ENCODE measurements around the gene CDKN1A.

DNA sequence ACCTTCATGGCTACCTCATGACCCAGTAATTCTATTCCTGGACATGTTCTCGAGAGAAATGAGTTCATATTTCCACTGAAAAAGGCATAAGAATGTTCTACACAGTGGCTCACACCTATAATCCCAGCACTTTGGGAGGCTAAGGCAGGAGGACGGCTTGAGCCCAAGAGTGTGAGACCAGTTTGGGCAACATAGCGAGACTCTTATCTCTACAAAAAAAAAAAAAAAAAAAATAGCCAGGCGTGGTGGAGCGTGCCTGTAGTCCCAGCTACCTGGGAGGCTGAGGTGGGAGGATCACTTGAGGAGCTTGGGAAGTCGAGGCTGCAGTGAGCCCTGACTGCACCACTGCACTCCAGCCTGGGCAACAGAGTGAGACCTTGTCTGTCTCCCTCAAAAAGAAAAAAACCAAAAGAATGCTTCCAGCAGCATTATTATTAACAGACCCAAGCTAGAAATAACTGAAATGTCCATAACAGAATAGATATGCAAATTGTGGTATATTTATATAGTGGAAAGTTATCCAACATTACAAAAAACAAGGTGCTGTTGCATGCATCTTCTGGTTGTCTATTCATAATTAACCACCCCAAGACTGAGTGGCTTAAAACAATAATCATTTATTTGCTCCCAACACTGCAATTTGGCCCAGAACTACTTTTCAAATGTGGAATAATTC is 9.7 kb downstream of the CDKN1A start:
- TF ChIP-seq, protein P1, sequence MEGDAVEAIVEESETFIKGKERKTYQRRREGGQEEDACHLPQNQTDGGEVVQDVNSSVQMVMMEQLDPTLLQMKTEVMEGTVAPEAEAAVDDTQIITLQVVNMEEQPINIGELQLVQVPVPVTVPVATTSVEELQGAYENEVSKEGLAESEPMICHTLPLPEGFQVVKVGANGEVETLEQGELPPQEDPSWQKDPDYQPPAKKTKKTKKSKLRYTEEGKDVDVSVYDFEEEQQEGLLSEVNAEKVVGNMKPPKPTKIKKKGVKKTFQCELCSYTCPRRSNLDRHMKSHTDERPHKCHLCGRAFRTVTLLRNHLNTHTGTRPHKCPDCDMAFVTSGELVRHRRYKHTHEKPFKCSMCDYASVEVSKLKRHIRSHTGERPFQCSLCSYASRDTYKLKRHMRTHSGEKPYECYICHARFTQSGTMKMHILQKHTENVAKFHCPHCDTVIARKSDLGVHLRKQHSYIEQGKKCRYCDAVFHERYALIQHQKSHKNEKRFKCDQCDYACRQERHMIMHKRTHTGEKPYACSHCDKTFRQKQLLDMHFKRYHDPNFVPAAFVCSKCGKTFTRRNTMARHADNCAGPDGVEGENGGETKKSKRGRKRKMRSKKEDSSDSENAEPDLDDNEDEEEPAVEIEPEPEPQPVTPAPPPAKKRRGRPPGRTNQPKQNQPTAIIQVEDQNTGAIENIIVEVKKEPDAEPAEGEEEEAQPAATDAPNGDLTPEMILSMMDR (IDR thresholded peaks at IDR 0.05), result no peak
- TF ChIP-seq POLR2A (IDR thresholded peaks at IDR 0.05), result no peak

Measured in lower leg skin (tissue), 3 donors.